Sigmoid colon (tissue), 7 donors: ENCODE measurements around the gene TMEM204. TPM values are rescaled to one million over a fixed set of nuclear protein-coding genes. Genes with fewer than 3 reads are reported as not detected.

Experiments used
- DNase-seq: peaks from one replicate; pipeline ENCODE4 v3.0.0-alpha.2; 2019
- H3K27ac ChIP-seq, 4 donors: fragments of 200-600 bp; sonication (generic); one replicate each; pipeline ENCODE4 v1.5.1; 2016 to 2019; ENCODE audit warnings: mild to moderate bottlenecking in 1 of 4
- H3K27me3 ChIP-seq, 3 donors: fragments of 200-600 bp; sonication (generic); one replicate each; pipeline ENCODE4 v1.5.1; 2019; ENCODE audit warnings: mild to moderate bottlenecking in 1 of 3
- H3K36me3 ChIP-seq, 4 donors: fragments of 200-600 bp; sonication (generic); one replicate each; pipeline ENCODE4 v1.5.1; 2016 to 2019
- H3K4me1 ChIP-seq, 4 donors: fragments of 200-600 bp; sonication (generic); one replicate each; pipeline ENCODE4 v1.5.1; 2017 to 2019
- H3K4me3 ChIP-seq, 4 donors: fragments of 200-600 bp; sonication (generic); one replicate each; pipeline ENCODE4 v1.5.1; 2017 to 2019; ENCODE audit warnings: mild to moderate bottlenecking in 2 of 4, moderate library complexity in 1 of 4
- H3K9me3 ChIP-seq, 4 donors: fragments of 200-600 bp in 3 of 4; sonication (generic) in 3 of 4; one replicate each; pipeline versions ENCODE4 v1.5.1 to v1.6.1; 2013 to 2019
- EP300 ChIP-seq, 4 donors: sonication (generic); formaldehyde crosslinking; IDR thresholded peaks; one replicate each; pipeline ENCODE4 v1.6.1; 2017; ENCODE audit warnings: antibody characterized with exemption in 4 of 4
- POLR2A ChIP-seq, 2 donors: fragments of 450-650 bp; IDR thresholded peaks; one replicate each; pipeline ENCODE4 v1.6.1; 2016; ENCODE audit warnings: antibody characterized with exemption in 2 of 2, mild to moderate bottlenecking in 2 of 2, moderate library complexity in 2 of 2
- POLR2AphosphoS5 ChIP-seq, 4 donors: sonication (generic); formaldehyde crosslinking; IDR thresholded peaks; one replicate each; pipeline ENCODE4 v1.6.1; 2017; ENCODE audit warnings: antibody characterized with exemption in 4 of 4
- WGBS, 2 donors: extraction: QIAGEN DNeasy Blood & Tissue Kit; methylation state at CpG; one replicate each; pipeline ENCODE4 v1.1.7; 2013; 5-methylcytosine and 5-hydroxymethylcytosine counted together
- intact Hi-C: fragments of 100-400 bp; cut with DNase I; formaldehyde crosslinking; loops from one replicate; pipeline ENCODE4 v1.15.1; 2023
- polyA plus RNA-seq, 3 donors: library from polyadenylated mRNA; stranded (reverse); fragments of 200-250 nt; gene quantifications; one replicate each; pipeline ENCODE4 v1.2.3, GENCODE V29; 2013
- total RNA-seq, 4 donors: library from RNA; depleted of rRNA; stranded (reverse); fragments of >200 nt; gene quantifications; one replicate each; pipeline ENCODE4 v1.1.0, GENCODE V29; 2016
- TF ChIP-seq, protein P1 (sequence below), 4 experiments: fragments of 450-650 bp in 3 of 4; fragments of 200-600 bp in 1 of 4; IDR thresholded peaks; one replicate each; pipeline ENCODE4 v1.5.1; 2016 to 2019; ENCODE audit warnings: antibody characterized with exemption in 4 of 4, mild to moderate bottlenecking in 3 of 4, moderate library complexity in 2 of 4
- donor health status: healthy with polysubstance abuse.
- donor health status: Bipolar disorder and iron deficiency.
- donor health status: healthy.

The TMEM204 gene
- total and polyA plus RNA-seq, 7 donors = 2.5 to 46.0 (median 38.0) TPM

DNA sequence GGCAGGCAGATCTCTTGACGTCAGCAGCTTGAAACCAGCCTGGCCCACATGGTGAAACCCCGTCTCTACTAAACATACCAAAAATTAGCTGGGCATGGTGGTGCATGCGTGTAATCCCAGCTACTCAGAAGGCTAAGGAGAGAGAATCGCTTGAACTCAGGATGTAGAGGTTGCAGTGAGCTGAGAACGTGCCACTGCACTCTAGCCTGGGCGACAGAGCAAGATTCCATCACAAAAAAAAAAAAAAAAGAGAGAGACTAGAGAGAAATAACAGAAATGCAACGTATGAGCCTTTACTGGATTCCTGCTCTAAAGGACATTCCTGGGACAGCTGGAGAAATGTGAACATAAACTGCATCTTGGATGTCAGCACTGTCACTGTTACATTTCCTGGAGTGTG lies 67.6 kb downstream of the TMEM204 start:
- WGBS, 2 donors = 92 to 93% methylated on average over 7 of the region's 7 CpGs
- Histone ChIP-seq H3K27me3 (no peaks in the 10 kb centered on the region), H3K4me3 (no peak overlapping the region), H3K9me3 (no peaks in the 10 kb centered on the region), H3K4me1 (no peaks in the 10 kb centered on the region), H3K27ac (no peak overlapping the region), H3K36me3 (peaks cover 0 to 49% (median 12%) of the 10 kb centered on the region in 4 donors)
- TF ChIP-seq POLR2A (IDR thresholded peaks at IDR 0.05) (no peak), POLR2AphosphoS5 (IDR thresholded peaks at IDR 0.05) (no peak), EP300 (IDR thresholded peaks at IDR 0.05) (no peak)
- TF ChIP-seq, protein P1, sequence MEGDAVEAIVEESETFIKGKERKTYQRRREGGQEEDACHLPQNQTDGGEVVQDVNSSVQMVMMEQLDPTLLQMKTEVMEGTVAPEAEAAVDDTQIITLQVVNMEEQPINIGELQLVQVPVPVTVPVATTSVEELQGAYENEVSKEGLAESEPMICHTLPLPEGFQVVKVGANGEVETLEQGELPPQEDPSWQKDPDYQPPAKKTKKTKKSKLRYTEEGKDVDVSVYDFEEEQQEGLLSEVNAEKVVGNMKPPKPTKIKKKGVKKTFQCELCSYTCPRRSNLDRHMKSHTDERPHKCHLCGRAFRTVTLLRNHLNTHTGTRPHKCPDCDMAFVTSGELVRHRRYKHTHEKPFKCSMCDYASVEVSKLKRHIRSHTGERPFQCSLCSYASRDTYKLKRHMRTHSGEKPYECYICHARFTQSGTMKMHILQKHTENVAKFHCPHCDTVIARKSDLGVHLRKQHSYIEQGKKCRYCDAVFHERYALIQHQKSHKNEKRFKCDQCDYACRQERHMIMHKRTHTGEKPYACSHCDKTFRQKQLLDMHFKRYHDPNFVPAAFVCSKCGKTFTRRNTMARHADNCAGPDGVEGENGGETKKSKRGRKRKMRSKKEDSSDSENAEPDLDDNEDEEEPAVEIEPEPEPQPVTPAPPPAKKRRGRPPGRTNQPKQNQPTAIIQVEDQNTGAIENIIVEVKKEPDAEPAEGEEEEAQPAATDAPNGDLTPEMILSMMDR (IDR thresholded peaks at IDR 0.05) = no peak
- intact Hi-C loops = no loop called here
- no peak for DNase-seq

DNA sequence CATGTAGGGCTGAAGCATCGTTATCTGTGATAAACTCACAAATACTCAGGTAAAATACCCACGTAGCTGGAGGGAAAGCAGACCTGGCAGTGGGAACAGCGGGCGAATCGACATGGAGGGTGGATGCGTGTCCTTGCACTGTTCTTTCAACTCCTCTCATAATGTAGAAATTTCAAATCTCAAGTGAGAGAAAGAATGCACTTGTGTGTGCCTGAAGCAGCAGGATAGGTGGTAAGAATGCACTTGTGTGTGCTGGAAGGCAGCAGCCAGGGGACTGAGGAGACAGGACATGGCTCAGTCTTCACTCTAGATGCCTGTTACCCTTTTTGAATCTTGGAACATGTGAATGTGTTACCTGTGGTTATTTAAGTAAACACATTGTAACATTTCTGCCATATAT lies 68.0 kb downstream of the TMEM204 start:
- Histone ChIP-seq H3K36me3 (peaks cover 0 to 53% (median 15%) of the 10 kb centered on the region in 4 donors), H3K27ac (no peak overlapping the region), H3K4me1 (no peaks in the 10 kb centered on the region), H3K4me3 (no peak overlapping the region), H3K9me3 (no peaks in the 10 kb centered on the region), H3K27me3 (no peaks in the 10 kb centered on the region)
- intact Hi-C loops = no loop called here
- no peak for DNase-seq
- TF ChIP-seq, protein P1 (IDR thresholded peaks at IDR 0.05) = no peak
- TF ChIP-seq POLR2A (IDR thresholded peaks at IDR 0.05) (no peak), POLR2AphosphoS5 (IDR thresholded peaks at IDR 0.05) (no peak), EP300 (IDR thresholded peaks at IDR 0.05) (no peak)
- 97 to 98% methylated on average over 6 of the region's 6 CpGs for WGBS, 2 donors

DNA sequence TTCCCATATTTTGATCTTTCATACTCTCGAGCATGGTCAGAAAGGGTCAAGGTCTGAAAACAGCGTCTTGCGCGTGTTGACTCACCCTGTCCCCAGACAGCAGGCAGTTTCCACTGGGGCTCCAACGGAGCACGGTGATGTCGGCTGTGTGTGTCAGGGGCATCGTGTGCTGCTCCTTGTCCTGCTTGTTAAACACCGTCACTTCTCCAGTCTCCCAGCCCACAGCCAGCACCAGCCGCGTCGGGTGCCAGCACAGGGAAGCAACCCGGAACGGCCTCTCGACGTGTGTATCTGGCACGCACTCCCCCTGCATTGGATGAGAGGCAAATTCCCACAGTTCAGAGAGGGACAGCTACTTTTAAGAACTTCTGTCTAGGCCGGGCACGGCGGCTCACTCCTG lies 68.8 kb downstream of the TMEM204 start:
- WGBS, 2 donors = 95 to 96% methylated on average over 20 of the region's 20 CpGs
- Histone ChIP-seq H3K4me1 (no peaks in the 10 kb centered on the region), H3K4me3 (no peak overlapping the region), H3K27me3 (no peaks in the 10 kb centered on the region), H3K9me3 (no peaks in the 10 kb centered on the region), H3K27ac (no peak overlapping the region), H3K36me3 (peaks cover 0 to 54% (median 18%) of the 10 kb centered on the region in 4 donors)
- intact Hi-C loops = no loop called here
- DNase-seq = no peak
- TF ChIP-seq POLR2A (IDR thresholded peaks at IDR 0.05) = no peak
- TF ChIP-seq, protein P1 (IDR thresholded peaks at IDR 0.05) = no peak
- TF ChIP-seq POLR2AphosphoS5 (IDR thresholded peaks at IDR 0.05) = no peak
- TF ChIP-seq EP300 (IDR thresholded peaks at IDR 0.05) = no peak

Other genes starting within 250 kb of the TMEM204 start
- gene UBE2I, start 224.0 kb upstream of the TMEM204 start, total RNA-seq = 10 to 100 TPM; 44.0 to 95.3 (median 61.5) TPM
- 10 to 100 TPM; 38.4 to 85.1 (median 45.3) TPM for gene UBE2I, start 224.0 kb upstream of the TMEM204 start, polyA plus RNA-seq
- gene BAIAP3, start 200.0 kb upstream of the TMEM204 start, total RNA-seq = 1 to 10 TPM in 3 of 4 donors, not detected in 1; 1.1 to 1.8 (median 1.6) TPM
- gene BAIAP3, start 200.0 kb upstream of the TMEM204 start, polyA plus RNA-seq = 1 to 10 TPM in 2 of 3 donors, under 1 TPM in 1; 0.60 to 5.5 (median 1.8) TPM
- 100 to 1,000 TPM in 2 of 4 donors, 10 to 100 TPM in 2; 83.4 to 107 (median 98.3) TPM for gene TSR3, start 181.8 kb upstream of the TMEM204 start, total RNA-seq
- gene TSR3, start 181.8 kb upstream of the TMEM204 start, polyA plus RNA-seq = 10 to 100 TPM; 59.0 to 69.1 (median 66.9) TPM
- gene GNPTG, start 181.7 kb upstream of the TMEM204 start, total RNA-seq = 10 to 100 TPM; 42.1 to 60.1 (median 43.7) TPM
- gene GNPTG, start 181.7 kb upstream of the TMEM204 start, polyA plus RNA-seq = 10 to 100 TPM; 28.0 to 46.0 (median 30.6) TPM
- 10 to 100 TPM; 19.6 to 29.1 (median 20.7) TPM for gene UNKL, start 119.0 kb upstream of the TMEM204 start, total RNA-seq
- 10 to 100 TPM in 2 of 3 donors, 1 to 10 TPM in 1; 2.1 to 13.0 (median 10.8) TPM for gene UNKL, start 119.0 kb upstream of the TMEM204 start, polyA plus RNA-seq
- gene UQCC4, start 112.9 kb upstream of the TMEM204 start, total RNA-seq = 10 to 100 TPM in 3 of 4 donors, 1 to 10 TPM in 1; 8.3 to 17.4 (median 15.6) TPM
- gene UQCC4, start 112.9 kb upstream of the TMEM204 start, polyA plus RNA-seq = 10 to 100 TPM; 25.8 to 32.6 (median 27.0) TPM
- not detected for gene PERCC1, start 102.6 kb upstream of the TMEM204 start, total RNA-seq
- gene PERCC1, start 102.6 kb upstream of the TMEM204 start, polyA plus RNA-seq = under 1 TPM in 1 of 3 donors, not detected in 2; 0.07 TPM
- gene CCDC154, start 89.1 kb upstream of the TMEM204 start, total RNA-seq = under 1 TPM in 1 of 4 donors, not detected in 3; 0.55 TPM
- gene CCDC154, start 89.1 kb upstream of the TMEM204 start, polyA plus RNA-seq = 1 to 10 TPM in 1 of 3 donors, not detected in 2; 1.4 TPM
- gene CLCN7, start 58.6 kb upstream of the TMEM204 start, total RNA-seq = 10 to 100 TPM; 31.0 to 78.7 (median 42.2) TPM
- gene CLCN7, start 58.6 kb upstream of the TMEM204 start, polyA plus RNA-seq = 10 to 100 TPM in 1 of 3 donors, 1 to 10 TPM in 2; 4.2 to 55.4 (median 5.5) TPM
- not detected for gene PTX4, start 44.7 kb upstream of the TMEM204 start, total RNA-seq
- not detected for gene PTX4, start 44.7 kb upstream of the TMEM204 start, polyA plus RNA-seq
- 10 to 100 TPM; 12.5 to 31.3 (median 18.1) TPM for gene TELO2, start 40.3 kb upstream of the TMEM204 start, total RNA-seq
- gene TELO2, start 40.3 kb upstream of the TMEM204 start, polyA plus RNA-seq = 10 to 100 TPM; 10.4 to 60.3 (median 12.0) TPM
- gene IFT140, start 78.4 kb downstream of the TMEM204 start, total RNA-seq = 10 to 100 TPM in 3 of 4 donors, 1 to 10 TPM in 1; 9.2 to 36.8 (median 16.8) TPM
- 10 to 100 TPM in 1 of 3 donors, 1 to 10 TPM in 2; 3.7 to 10.2 (median 4.8) TPM for gene IFT140, start 78.4 kb downstream of the TMEM204 start, polyA plus RNA-seq
- gene CRAMP1, start 78.7 kb downstream of the TMEM204 start, total RNA-seq = 10 to 100 TPM in 1 of 4 donors, 1 to 10 TPM in 3; 6.4 to 24.6 (median 8.0) TPM
- 10 to 100 TPM in 1 of 3 donors, 1 to 10 TPM in 2; 2.4 to 13.5 (median 2.5) TPM for gene CRAMP1, start 78.7 kb downstream of the TMEM204 start, polyA plus RNA-seq
- 10 to 100 TPM; 12.4 to 18.1 (median 17.3) TPM for gene JPT2, start 144.6 kb downstream of the TMEM204 start, total RNA-seq
- gene JPT2, start 144.6 kb downstream of the TMEM204 start, polyA plus RNA-seq = 10 to 100 TPM; 25.2 to 53.7 (median 33.8) TPM
- gene MAPK8IP3, start 172.5 kb downstream of the TMEM204 start, total RNA-seq = 10 to 100 TPM; 22.1 to 80.9 (median 30.8) TPM
- gene MAPK8IP3, start 172.5 kb downstream of the TMEM204 start, polyA plus RNA-seq = 10 to 100 TPM in 1 of 3 donors, 1 to 10 TPM in 2; 3.6 to 79.1 (median 5.5) TPM
- gene NME3, start 237.9 kb downstream of the TMEM204 start, total RNA-seq = 100 to 1,000 TPM in 3 of 4 donors, 10 to 100 TPM in 1; 79.8 to 152 (median 128) TPM
- gene NME3, start 237.9 kb downstream of the TMEM204 start, polyA plus RNA-seq = 10 to 100 TPM; 32.4 to 87.8 (median 41.4) TPM
- 10 to 100 TPM in 1 of 4 donors, 1 to 10 TPM in 3; 4.3 to 10.5 (median 7.2) TPM for gene EME2, start 239.1 kb downstream of the TMEM204 start, total RNA-seq
- 10 to 100 TPM in 1 of 3 donors, 1 to 10 TPM in 2; 1.8 to 17.1 (median 2.5) TPM for gene EME2, start 239.1 kb downstream of the TMEM204 start, polyA plus RNA-seq
- gene MRPS34, start 239.5 kb downstream of the TMEM204 start, total RNA-seq = 100 to 1,000 TPM in 1 of 4 donors, 10 to 100 TPM in 3; 61.5 to 104 (median 71.1) TPM
- gene MRPS34, start 239.5 kb downstream of the TMEM204 start, polyA plus RNA-seq = 100 to 1,000 TPM; 114 to 198 (median 129) TPM
- gene SPSB3, start 248.9 kb downstream of the TMEM204 start, total RNA-seq = 10 to 100 TPM; 61.4 to 98.4 (median 78.9) TPM
- 10 to 100 TPM; 34.4 to 59.5 (median 40.2) TPM for gene SPSB3, start 248.9 kb downstream of the TMEM204 start, polyA plus RNA-seq
- 100 to 1,000 TPM in 2 of 4 donors, 10 to 100 TPM in 2; 77.8 to 170 (median 98.1) TPM for gene NUBP2, start 249.3 kb downstream of the TMEM204 start, total RNA-seq
- gene NUBP2, start 249.3 kb downstream of the TMEM204 start, polyA plus RNA-seq = 10 to 100 TPM; 53.5 to 69.1 (median 56.6) TPM